Stimulated activated CD4-positive, alpha-beta T cell treated with anti-CD3 and anti-CD28 coated beads, Interleukin-4, amount 100 ng/mL, for 24 hours (primary cell): Measurements from ENCODE around the gene TEX53.

Experiments used
- DNase-seq: peaks from one replicate; pipeline ENCODE4 v3.0.0-alpha.2; 2020

Gene TEX53

GRCh38 chr9:114678795-114679194 is 21.2 kb upstream of the TEX53 start:
- no peak for DNase-seq

- no peak for DNase-seq
Measured at GRCh38 chr9:114678130-114678529, 20.5 kb upstream of the TEX53 start.

GRCh38 chr9:114677418-114677817 is 19.8 kb upstream of the TEX53 start:
- no peak for DNase-seq

DNA sequence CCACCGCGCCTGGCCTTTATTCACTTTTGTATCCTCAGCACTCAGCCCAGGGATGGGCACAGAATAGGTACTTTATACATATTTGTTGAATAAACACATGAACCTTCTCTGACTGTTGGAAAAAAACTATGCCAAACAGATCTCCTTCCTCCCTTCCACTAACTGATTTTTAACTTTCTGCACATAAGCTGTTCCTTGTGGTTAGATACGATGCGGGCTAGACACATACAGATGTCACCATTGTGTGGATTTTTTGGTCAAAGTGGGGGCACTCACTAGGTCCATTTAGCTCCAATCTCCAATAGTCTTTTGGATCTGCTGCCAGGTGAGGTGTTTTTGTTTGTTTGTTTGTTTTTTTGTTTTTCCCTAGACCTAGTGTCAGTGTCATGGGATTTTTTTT is 19.3 kb upstream of the TEX53 start:
- DNase-seq, result no peak

DNA sequence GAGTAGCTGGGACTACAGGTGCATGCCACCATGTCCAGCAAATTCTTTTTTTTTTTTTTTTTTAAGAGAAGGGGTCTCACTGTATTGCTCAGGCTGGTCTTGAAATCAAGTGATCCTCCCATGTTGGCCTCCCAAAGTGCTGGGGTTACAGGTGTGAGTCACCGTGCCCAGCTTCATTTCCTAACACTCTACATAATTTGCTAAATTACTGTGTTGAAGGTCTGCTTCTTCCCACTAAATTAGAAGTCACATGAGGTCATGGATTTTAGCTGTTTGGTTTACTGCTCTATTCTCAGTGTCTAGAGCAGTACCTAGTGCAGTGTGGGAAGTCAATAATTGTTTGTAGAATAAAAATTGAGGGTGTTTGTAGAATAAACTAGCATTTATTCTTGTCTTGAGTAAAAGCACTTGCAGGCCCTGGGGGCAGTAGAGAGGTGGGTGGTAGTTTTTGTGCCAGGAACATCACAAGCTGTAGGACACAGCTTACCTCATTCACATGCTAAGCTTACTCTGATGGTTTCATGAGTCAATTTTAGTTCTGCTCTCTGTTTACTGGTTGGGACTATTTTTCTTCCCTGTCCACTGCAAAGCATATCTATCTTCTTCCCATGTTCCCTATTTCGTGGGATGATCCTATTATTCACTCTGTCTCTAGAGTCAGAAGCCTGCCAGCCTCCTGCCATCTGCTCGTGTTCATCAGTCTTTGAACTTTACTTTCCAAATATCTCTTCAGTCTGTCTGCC is 17.4 kb upstream of the TEX53 start:
- DNase-seq, result no peak

GRCh38 chr9:114674076-114674797 is 16.6 kb upstream of the TEX53 start:
- DNase-seq, result no peak

- DNase-seq, result no peak
Measured at GRCh38 chr9:114671605-114672004, 14.0 kb upstream of the TEX53 start.

GRCh38 chr9:114669961-114670360 is 12.4 kb upstream of the TEX53 start:
- no peak for DNase-seq

GRCh38 chr9:114668146-114668545 is 10.5 kb upstream of the TEX53 start:
- no peak for DNase-seq

DNA sequence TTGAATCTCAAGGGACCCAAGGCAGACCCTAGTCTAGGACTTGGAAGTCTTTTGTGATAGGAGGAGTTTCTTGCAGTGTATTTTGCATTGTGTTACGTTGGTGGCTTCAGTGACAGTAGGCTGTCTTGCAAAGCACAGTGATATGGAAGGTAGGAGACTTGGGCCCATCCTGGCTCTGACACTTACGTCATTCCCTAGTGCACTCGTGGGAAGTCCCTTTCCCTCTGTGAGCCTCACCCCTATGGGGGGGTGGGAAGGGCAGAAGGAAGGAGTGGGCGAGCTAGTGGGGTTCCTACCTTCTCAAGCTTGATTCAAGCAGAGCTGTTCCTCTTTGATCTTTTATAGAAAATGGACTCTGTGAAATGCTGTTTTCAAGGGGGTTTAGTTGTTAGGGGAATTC is 9.2 kb upstream of the TEX53 start:
- DNase-seq, result no peak

GRCh38 chr9:114666401-114666800 is 8.8 kb upstream of the TEX53 start:
- DNase-seq, result no peak

DNA sequence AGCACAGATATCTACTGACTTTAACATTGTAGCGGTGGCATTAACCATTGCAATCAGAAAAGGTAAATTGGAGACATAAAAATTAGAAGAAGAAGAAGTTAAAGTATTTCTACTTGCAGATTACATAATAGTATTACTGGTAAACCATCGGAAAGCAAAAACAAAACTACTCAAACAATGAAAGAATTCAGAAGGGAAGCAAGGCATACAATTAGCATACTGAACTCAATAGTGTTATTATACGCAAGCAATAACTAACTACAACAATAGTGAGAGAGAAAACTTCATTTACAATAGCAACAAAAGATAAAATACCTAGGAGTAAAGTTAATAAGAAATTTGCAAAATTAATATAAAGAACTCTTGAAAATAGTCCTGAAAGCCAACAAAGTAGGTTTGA is 6.6 kb upstream of the TEX53 start:
- DNase-seq, result no peak

DNA sequence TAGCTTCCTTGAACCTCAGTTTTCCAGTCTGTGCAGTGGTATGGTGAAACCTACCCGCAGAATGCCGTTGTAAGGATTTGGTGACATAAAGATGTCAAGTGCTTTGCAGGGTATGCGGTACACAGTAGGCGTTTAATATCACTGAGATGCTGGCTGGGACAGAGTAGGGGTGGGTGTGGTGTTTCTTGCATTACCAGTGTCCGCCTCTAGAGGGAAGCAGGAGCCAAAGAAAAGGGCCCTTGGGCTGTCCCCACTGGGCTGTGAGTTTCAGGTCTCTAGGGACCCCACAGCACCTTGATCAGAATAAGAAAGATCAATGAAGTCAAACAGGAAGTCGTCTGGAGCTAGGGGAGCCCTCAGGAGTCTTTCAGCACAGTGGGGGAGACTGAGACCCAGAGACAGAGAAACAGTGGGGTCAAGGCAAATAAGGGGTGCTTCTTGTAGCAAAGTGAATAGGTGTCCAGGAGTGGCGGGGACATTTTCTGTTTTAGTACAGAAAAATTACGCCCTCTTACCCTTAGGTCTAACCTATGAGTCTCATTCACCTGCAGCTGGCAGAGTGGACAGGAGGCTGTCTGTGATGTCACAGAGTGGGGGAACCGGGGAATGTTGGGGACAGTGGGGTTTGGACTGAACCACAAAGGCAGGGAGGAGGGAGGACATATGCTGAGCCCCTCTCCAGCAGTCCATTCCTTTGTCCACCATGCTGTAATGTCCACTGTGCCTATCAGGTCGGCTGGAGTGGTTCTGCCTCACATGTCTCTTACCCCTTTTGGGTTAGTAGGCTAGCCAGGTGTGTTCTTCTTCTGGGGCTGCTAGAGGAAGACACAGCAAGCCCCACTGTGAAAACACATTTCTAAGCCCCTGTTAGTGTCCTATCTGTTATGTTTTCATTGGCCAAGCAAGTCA is 4.7 kb upstream of the TEX53 start:
- peak; percentile 73 for DNase-seq

GRCh38 chr9:114656301-114656700 is 1.3 kb downstream of the TEX53 start:
- no peak for DNase-seq

DNA sequence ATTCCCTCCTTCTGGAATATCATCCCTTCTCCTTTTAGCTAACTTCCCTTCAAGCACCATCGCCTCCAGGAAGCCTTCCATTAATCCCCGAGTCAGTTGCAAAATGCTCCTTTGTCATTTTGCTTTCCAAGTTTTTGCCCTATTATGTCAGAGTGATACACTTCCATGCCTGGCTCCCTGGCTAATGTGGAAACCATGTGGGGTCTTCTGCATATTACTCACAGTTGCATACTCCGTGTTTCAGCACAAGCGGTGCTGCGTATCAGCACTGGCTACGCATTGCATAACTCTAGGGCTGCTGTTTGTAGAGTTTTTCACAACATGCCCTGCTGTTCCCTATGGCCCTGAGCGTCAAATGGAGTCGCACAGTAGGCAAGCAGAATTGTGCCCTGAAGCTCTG is 1.9 kb downstream of the TEX53 start:
- no peak for DNase-seq

DNA sequence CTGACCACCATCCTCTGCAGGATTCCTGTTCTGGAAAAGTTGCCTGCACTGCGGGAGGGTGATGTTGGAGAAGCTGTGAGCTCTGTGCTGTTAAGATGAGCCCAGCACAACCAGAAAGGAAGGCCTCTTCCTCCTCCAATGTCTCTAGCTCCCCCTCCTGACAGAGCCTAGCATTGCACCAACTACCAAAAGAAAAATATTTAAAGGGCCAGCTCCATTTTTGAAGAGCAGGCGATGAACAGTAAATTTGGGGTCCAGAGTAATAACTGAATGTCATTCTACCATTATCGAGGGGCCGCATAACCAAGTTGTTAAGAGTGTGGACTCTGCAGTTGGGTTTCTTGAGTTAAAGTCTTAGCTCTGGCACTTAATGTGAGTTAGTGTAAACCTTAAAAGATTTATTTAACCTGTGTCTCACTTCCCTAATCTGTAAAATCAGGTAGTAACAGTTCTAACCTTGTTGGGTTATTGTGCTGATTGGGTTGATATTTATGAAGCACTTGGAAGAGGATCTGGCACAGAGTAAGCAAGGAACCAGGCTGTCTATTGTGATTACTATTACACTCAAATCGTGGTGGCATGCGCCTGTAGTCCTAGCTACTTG is 3.9 kb downstream of the TEX53 start:
- DNase-seq, result peak; percentile 83

- DNase-seq, result no peak
Measured at GRCh38 chr9:114652776-114653555, 4.6 kb downstream of the TEX53 start.

DNA sequence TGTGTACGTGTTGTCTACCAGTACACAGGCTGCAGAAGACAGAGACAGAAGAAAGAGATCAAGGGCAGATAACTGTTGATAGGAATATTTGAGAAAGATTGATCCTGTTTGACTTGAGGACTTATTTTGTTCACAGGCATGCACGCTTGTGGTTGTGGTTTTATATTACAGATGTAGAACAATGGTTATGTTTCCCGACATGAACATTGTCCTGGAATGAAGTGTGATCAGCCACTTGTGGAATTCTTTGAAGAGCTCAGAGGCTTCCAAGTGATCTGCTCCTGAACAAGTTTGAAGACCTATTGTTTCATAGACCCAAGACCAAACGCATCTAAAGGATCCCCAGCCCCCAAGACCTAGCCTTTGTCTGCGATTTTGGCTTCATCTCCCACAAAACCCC is 13.7 kb downstream of the TEX53 start:
- DNase-seq, result no peak

- DNase-seq, result no peak
Measured at GRCh38 chr9:114643001-114643400, 14.6 kb downstream of the TEX53 start.

- DNase-seq, result no peak
Measured at GRCh38 chr9:114641967-114642366, 15.6 kb downstream of the TEX53 start.

DNA sequence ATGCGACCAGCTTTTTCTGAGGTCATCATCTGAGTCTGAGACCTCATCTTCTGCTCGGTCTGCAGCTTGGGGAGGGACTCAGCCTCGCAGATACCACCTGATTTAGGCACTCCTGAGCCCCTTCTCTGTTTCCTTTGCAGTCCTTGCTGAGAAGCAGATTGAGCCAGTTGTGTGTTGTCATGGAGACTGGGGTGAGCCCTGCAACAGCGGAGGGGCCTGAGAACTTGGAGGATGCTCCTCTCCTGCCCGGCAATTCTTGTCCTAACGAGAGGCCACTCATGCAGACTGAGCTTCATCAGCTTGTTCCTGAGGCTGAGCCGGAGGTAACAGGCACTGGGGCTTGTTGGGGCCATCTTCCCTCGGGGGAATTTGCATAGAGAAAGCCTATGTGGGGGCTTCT is 19.2 kb downstream of the TEX53 start:
- no peak for DNase-seq

DNA sequence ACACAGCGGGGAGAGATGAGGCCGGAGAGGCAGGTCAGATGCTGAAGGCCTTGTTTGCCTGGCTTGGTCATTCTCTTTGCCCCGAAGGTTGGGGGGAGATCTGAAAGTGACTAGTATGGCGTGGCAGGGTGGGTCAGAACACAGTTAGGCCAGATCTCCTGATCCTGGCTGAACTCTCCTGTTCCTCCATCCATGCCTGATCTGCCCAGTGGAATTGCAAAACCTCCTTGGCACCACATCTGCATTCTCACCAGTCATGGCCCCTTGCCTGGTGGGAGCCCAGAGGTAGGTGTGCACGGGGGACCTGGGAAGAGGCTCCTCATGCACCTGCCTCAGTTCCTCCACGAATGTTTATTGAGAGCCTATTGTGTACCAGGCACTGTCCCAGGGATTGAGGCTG is 23.2 kb downstream of the TEX53 start:
- no peak for DNase-seq
